Skin epidermis (tissue), 12 donors: ENCODE data around the gene C15orf61.

Source experiments
- H3K27ac ChIP-seq, 21 experiments: fragments of 200-600 bp; sonication (generic) in 11 of 21; one replicate each; pipeline ENCODE4 v1.5.0; 2020; ENCODE audit warnings: mild to moderate bottlenecking in 3 of 21, inconsistent platforms in 2 of 21, moderate library complexity in 2 of 21
- H3K4me3 ChIP-seq, 7 experiments: fragments of 200-600 bp; sonication (generic) in 2 of 7; one replicate each; pipeline ENCODE4 v1.5.0; 2020; ENCODE audit warnings: inconsistent platforms in 2 of 7, mild to moderate bottlenecking in 2 of 7, moderate library complexity in 1 of 7

C15orf61 gene

DNA sequence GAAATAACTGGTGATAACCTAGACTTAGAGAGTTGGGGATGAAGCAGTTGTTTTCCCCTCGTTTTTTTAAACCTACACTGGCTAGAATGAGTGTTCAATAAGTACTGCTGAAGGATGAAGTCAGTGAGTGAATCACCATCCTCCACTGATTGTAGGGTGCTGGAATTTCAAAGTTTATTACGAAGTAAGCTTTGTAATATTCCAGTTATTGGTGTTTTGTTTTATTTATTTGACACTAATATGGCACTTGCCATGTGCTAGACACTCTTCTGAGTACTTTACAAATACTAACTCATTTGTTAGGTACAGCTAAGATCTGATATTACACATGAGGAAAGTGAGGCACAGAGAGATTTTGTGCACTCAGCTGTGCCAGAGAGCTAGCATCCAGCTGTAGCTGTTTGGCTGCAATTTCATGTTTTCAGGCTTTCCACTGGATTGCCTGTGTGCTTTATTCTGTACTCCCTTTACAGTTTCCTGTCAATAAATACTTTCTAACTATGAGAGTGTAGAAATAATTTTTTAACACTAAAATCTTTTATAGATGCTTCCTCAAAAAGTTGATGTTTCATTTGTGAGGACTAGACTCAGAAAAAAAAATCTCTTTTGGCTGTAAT is 27.4 kb downstream of the C15orf61 start:
- Histone ChIP-seq H3K4me3 (no peak overlapping the region), H3K27ac (no peak overlapping the region)

DNA sequence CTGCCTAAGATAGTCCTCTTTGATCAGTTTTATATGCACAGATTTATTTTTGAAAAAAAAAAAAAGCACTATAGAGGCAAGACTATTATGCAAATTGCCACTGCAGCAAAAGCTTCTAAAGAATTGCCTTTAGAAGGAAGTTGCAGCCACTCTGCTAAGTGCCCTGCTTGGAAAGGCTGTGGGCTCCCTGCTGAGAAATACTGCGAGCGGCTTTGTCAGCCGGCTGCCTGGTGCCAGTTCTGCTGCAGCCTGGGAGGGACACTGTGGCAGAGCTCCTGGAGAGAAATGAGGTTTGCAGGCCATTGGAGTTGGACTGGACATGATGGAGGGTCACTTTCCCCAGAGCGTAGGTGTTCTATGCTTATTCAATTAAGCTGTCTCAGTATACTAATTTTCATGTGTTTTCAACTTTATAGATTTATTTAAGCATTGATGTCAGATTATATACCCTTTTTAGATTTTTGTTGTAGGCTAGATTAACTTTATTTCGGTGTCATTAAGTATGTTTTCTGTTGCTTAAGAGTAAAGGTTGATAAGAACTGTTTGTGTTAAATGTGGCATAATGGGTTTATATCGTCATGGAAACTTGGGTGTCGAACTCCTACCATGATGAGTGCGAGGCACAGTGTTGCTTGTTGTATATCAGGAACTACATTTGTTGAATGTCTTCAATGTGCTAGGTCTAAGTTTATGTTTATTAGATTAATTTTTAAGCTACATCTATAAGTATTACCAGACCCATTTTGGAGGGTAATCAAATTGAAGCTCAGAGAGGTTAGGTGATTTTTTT is 28.1 kb downstream of the C15orf61 start:
- no peak overlapping the region for H3K4me3 ChIP-seq
- no peak overlapping the region for H3K27ac ChIP-seq

DNA sequence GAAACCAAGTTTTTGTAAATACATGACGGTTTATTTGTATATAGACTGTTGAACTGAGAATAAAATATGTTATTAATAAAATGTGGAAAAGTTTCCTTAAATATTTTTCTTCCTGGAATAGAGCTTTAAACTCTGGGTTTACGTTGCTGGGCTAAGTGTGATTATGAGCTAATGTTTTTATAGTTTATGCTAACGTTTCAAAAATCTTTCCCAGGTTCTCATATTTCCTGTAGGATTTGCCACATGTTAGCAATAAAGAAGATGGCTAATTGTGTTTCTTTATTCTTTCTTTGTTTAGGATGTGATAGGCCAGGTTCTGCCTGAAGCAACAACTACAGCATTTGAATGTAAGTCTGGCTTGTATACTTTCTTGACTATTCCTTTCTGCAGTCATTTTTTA is 28.8 kb downstream of the C15orf61 start:
- Histone ChIP-seq H3K27ac (no peak overlapping the region), H3K4me3 (no peak overlapping the region)

DNA sequence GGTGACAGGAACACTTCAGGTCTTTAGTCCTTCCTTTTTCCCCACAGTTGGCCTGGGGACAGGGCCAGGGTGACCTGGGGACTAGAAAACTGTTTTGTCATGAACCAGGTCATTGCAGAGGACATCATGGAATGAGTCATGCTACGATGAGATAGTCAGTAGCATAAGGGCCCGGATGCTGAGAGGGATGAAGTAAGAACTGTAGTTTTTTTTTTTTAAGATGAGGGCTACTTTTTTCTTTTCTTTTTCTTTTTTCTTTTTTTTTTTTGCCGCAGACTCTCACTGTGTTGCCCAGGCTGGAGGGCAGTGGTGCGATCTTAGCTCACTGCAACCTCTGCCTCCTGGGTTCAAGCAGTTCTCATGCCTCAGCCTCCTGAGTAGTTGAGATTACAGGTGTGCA is 29.6 kb downstream of the C15orf61 start:
- Histone ChIP-seq H3K4me3 (no peak overlapping the region), H3K27ac (no peak overlapping the region)

DNA sequence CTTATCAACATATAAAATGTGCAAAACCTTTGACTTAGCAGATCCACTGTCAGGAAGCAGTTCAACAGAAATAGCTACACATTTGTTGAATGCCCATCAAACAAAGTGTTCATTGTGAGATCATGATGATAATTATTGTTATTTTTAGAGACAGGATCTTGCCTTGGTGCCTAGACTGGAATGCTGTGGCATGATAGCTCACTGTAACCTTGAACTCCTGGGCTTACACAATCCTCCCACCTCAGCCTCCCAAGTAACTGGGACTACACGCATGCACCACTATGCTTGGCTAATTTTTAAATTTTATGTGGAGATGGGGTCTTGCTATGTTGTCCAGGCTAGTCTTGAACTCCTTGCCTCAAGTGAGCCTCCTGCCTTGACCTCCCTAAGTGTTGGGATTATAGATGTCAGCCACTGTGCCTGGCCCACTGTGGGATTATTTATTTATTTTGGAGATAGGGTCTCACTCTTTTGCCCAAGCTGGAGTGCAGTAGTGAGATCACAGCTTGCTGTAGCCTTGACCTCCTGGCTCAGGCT is 30.3 kb downstream of the C15orf61 start:
- no peak overlapping the region for H3K4me3 ChIP-seq
- H3K27ac ChIP-seq = no peak overlapping the region

DNA sequence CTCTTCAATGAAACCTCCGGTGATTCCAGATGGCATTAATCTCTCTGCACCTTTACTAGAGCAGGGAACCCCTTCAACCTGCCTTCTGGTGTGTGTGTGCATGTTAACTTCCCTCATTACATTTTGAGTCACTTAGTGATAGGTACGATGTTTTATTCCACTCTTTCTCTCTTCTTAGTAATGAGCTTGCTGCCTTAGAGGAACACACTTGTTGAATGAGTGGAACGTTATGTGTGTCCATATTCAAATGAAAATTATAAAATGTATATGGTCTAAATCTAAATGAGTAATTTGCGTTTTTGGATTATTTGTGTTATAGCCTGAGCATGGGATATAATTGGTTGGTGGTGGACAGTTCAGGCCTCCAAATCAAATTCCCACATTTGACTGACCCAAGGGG is 33.6 kb downstream of the C15orf61 start:
- no peak overlapping the region for H3K27ac ChIP-seq
- no peak overlapping the region for H3K4me3 ChIP-seq

DNA sequence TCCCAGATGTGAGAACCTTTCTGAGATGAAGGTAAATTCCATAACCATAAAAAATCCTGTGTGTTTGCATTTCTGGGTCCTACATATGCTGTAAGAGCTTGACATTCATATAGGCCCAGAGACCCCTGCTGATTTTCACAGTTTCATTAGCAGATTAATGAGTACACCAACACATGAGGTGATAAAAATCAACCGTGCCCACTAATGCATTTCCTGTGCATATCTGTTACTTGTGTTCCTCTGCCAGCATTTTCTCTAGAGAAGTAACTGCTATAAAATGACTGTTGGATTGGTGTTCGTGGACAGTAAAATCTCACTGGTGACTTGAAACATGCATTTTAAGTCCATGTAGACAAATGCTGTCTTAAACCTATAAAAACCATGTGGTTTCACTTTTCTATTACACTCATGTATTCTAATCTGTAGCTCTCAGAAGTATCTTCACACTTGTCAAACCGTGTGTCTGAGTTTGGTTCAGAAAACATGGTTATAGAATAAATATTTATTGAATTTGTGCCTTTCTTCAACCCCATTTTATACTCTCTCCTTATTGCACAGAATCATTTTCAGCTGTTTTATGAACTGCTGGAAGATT is 36.1 kb downstream of the C15orf61 start:
- Histone ChIP-seq H3K27ac (no peak overlapping the region), H3K4me3 (no peak overlapping the region)

DNA sequence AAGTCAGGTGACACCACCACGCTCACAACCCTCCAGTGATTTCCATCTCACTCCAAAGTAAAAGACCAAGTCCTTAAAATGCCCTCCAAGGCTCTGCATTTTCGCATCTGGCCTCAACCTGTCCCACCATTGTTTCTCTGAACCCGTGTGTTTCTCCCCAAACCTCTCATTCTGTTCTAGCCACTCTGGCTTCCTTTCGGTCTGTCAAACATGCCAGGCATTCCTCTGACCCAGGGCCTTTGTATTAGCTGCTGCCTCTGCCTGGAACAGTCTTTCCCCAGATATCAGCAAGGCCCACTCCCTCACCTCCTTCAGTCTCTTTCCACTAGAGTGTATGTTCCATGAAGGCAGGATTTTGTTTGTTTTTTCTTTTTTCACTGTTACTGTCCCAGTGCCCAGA is 37.6 kb downstream of the C15orf61 start:
- Histone ChIP-seq H3K27ac (no peak overlapping the region), H3K4me3 (no peak overlapping the region)

DNA sequence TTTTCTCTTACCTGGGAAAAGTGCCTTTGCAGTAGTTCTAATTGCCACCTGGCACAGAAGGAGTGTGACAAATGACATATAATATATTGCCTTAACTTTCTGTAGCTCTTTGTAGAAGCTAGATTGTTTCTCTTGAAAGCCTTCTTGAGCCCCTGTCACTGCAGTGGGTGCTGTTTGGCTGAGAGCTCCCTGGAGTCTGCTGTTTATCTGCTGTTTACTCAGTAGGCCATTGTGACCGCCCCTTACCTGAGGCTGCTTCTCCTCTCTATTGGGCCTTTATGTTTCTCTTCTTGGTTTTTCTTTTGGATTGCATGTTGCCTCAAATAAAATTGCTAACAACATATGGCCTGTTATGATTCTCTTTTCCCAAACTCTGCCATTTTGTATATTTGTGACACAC is 38.2 kb downstream of the C15orf61 start:
- Histone ChIP-seq H3K27ac (no peak overlapping the region), H3K4me3 (no peak overlapping the region)

DNA sequence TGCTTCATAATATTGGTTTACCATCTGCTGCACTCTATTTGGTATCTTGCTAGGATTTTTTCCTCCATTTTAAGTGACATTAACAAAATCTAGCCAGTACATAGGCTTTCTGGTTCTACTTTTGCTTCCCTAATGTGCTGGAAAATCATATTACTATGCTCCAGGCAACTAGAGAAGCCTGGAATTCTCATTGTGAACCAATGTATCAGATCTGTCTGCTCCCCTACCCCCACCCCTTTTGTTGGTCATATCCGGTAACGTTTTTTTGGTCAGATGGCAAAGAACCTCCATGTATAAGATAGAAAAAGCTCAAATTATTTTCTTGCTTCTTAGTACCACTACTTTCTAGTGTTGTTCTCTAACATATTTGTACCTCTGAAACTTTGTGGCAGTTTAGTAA is 38.6 kb downstream of the C15orf61 start:
- H3K4me3 ChIP-seq = no peak overlapping the region
- H3K27ac ChIP-seq = no peak overlapping the region

DNA sequence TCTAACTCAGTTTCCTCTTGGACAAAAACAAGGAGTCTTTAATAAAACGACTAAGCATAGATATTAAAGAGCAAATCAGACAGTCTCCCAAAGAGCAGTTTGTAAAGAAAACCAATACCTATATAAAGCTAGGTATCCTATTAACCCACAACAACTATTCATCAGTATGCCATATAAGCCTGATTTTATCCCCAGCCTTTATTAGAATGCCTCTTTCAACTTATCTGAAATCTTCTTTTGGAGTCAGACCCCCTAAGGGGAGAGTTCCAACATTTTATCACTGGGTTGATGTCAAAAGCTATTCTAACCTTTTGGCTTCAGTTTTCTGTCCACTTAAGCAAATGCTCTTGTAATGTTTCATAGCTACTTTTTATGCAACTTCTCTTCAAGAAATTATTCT is 39.4 kb downstream of the C15orf61 start:
- no peak overlapping the region for H3K27ac ChIP-seq
- H3K4me3 ChIP-seq = no peak overlapping the region

DNA sequence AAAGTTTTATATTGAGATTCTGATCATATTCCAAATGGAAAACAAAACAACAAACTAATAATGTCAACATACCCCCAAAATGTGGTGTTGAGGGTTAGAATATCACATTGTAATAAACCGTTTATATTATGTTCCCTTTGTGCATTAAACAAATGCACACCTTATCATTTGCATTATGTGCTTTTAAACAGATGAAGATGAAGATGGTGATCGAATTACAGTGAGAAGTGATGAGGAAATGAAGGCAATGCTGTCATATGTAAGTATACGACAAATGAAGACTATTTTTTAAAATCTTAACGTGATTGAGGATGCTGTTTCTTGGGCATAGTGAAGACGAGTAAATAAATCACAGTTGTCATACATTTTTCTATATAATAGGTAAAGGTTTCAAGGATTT is 42.2 kb downstream of the C15orf61 start:
- Histone ChIP-seq H3K4me3 (no peak overlapping the region), H3K27ac (no peak overlapping the region)

DNA sequence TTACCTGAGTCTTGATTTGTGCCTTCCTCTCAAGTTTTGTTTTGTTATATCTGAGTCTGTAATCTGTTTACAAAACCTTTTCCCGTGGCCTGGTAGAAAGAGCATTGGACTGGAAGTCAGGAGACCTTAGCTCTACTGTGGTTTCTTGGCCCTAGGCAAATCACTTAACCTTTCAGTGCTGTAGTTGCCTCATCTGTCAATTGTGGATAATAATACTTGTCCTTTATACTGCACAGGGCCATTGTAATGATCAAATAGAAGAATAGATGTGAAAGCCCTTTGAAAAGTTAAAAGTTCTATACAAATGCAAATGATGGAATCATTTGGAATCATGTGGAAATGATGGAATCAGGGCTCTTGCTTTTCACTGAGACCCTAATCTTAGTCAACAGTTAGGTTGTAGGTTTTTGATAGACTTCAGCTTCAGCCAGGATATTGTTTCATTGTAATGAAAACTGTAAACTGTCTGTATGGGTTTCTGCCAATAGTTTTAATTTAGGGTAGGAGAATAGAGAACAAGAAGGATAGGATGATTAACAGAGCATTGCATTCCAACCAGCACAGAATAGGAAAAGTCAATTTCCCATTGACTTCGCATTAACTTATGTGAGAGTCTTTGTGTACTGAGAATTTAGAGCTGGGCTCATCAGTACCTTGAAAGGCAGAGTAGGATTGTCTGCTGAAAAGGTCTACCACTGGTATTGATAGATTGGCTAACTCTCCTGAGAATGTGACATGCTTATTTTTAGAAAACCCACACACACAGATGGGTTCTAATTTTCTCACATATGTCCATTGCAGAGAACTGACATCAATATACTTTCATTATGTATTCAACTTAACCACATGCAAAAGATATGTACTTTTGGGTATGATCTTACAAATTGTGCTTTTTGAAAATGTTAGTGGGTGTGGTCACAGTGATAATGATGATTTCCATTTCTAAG is 43.4 kb downstream of the C15orf61 start:
- Histone ChIP-seq H3K4me3 (no peak overlapping the region), H3K27ac (no peak overlapping the region)

DNA sequence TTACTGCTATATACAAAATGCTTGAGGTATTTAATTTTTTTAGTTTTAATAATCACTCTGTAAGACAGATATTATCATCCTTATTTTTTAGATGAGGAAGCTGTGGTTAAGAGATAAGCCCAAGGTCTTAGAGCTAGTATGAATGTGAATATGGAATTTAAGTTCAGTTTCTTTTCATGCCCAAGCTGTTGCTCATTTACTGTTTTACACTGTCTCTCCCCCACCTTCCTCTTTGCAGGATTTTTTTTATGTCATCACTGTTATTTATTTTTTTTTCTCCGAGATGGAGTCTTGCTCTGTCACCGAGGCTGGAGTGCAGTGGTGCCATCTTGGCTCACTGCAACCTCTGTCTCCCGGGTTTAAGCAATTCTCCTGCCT is 44.0 kb downstream of the C15orf61 start:
- H3K4me3 ChIP-seq = no peak overlapping the region
- H3K27ac ChIP-seq = no peak overlapping the region

DNA sequence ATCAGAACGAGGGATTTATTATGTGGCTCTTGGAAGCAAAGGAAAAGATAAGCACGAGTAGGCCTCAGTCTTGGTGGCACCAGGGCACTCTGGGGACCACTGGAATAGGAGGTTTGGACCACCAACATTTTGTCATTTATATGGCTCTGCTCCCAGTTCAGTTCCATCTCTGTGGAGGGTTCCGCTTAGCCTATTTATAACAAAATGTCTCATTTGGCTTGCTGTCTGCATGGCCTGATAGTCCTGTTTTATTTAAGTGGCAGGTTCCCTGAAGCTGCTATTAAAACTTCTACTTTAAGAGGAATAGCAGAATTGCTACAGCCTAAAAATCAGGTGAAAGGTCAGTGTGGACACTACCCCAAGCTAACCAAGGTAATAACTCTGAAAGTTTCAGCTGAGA is 48.7 kb downstream of the C15orf61 start:
- H3K27ac ChIP-seq = no peak overlapping the region

DNA sequence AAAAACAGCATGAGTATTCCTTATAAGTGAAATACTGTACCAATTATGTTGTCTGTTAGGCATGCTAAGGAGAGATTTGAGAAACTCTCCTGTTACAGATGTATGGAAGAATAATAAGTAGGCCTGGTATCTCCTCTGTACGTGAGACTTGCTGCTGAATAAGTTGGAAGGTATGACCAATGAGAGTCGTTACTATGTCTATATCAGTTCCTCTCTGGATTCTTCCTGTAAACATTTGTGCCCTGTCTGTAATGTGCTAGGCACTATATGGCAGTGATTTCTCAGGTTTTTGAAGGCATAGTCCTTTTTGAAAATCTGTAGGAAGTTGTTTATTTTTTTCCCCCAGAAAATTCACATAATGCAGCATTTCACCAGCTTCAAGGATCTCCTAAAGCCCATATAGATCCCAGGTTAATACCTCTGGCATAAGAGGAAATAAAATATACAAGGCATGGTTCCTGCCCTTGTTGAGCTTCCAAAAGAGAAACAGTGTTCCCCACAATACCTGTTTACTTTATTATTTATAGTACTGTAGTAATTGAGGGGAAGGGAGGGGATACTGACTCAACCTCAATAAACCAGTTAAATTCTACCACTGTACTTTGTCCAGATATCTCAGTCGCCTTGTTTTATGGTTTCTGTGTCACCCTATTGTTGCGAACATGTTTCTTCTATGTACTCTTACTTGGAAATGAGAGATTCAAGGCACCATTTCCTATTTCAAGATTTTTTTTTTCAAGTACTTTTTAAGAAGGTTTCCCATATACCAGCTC is 50.1 kb downstream of the C15orf61 start:
- H3K27ac ChIP-seq = no peak overlapping the region
- no peak overlapping the region for H3K4me3 ChIP-seq

More for the DNA sequence above, 48.7 kb downstream of the C15orf61 start:
- H3K4me3 ChIP-seq = no peak overlapping the region

DNA sequence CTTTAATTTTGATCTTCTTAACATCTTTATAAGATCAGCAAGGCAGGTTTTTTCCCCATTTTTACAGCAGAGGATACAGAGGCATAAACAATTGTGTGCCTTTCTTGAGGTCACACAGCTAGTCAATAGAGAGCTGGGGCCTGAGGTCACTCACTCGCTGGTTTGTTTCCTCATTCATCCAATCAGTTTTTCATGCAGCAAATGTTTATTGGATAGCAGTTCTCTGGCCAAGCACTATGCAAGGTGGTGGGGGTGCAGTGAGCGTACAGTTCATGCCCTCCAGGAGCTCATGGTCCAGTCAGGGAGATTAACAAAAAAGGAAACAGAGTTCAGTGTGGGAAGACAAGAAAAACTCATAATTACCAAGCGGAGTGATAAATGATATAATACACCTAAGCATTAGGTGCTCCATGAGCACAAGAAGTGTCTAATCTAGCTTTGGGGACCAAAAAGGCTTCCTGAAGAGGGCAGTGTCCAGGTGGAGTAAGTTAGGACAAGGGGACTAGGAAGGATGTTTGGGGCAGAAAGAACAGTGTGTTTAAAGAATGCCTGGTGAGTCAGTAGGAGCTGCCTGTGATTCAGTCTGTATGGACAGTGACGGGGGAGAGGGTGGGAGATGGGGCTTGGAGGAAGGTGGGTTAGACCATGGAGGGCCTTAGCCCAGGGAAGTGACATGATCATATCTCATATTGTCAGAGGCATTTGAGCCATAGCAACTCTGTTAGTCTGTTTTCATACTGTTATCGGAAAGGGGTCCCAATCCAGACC is 50.9 kb downstream of the C15orf61 start:
- no peak overlapping the region for H3K4me3 ChIP-seq
- no peak overlapping the region for H3K27ac ChIP-seq

DNA sequence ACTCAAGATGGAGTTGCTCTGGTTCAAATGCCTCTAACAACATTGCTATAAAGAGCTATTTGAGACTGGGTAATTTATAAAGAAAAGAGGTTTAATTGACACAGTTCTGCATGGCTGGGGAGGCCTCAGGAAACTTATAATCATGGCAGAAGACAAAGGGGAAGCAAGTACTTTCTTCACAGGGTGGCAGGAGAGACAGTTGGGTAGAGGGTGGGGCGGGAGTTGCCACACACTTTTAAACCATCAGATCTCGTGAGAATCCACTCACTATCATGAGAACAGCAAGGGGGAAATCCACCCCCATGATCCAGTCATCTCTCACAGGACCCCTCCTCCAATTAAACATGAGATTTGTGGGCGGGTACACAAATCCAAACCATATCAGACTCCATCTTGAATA is 52.3 kb downstream of the C15orf61 start:
- H3K4me3 ChIP-seq = no peak overlapping the region

More for the DNA sequence above, 52.3 kb downstream of the C15orf61 start:
- no peak overlapping the region for H3K27ac ChIP-seq
